KBM-7 (cell line): Measurements from ENCODE around the gene STAC3.

Experiments used
- DNase-seq: peaks from one replicate; pipeline ENCODE4 v3.0.0-alpha.2; 2015
- in situ Hi-C: fragments of 300-500 bp; cut with MboI; formaldehyde crosslinking; loops from 2 replicates; pipeline ENCODE4 v1.14.3; 2020; ENCODE audit warnings: low sequenced_read_pairs, low pct_unique_long_range_greater_than_20kb, mixed read lengths

Gene STAC3

GRCh38 chr12:57215668-57216013 lies 35.3 kb downstream of the STAC3 start:
- DNase-seq: no peak
- in situ Hi-C loops: no loop called here

- DNase-seq: no peak
- in situ Hi-C loops: no loop called here
These were observed 35.9 kb downstream of the STAC3 start for GRCh38 chr12:57215065-57215464.

GRCh38 chr12:57214398-57214781 lies 36.6 kb downstream of the STAC3 start:
- in situ Hi-C loops: no loop called here

GRCh38 chr12:57213763-57214397 lies 37.1 kb downstream of the STAC3 start:
- in situ Hi-C loops: no loop called here
- DNase-seq: no peak

More at GRCh38 chr12:57214398-57214781, 36.6 kb downstream of the STAC3 start:
- peak; percentile 85 for DNase-seq

GRCh38 chr12:57213058-57213715 lies 37.8 kb downstream of the STAC3 start:
- DNase-seq: peak; percentile 92
- in situ Hi-C loops: no loop called here

- in situ Hi-C loops: no loop called here
- no peak for DNase-seq
These were observed 38.3 kb downstream of the STAC3 start for GRCh38 chr12:57212701-57213057.

GRCh38 chr12:57211791-57212700 lies 38.9 kb downstream of the STAC3 start:
- in situ Hi-C loops: no loop called here
- no peak for DNase-seq

GRCh38 chr12:57210926-57211692 lies 39.9 kb downstream of the STAC3 start:
- in situ Hi-C loops: no loop called here
- no peak for DNase-seq

- in situ Hi-C loops: no loop called here
- no peak for DNase-seq
These were observed 40.5 kb downstream of the STAC3 start for GRCh38 chr12:57210461-57210860.

- DNase-seq: no peak
- in situ Hi-C loops: no loop called here
These were observed 41.1 kb downstream of the STAC3 start for GRCh38 chr12:57209916-57210315.

- DNase-seq: no peak
These were observed 42.2 kb downstream of the STAC3 start for GRCh38 chr12:57208631-57209282.

GRCh38 chr12:57207731-57208630 lies 43.0 kb downstream of the STAC3 start:
- DNase-seq: no peak
- in situ Hi-C loops: no loop called here

More at GRCh38 chr12:57208631-57209282, 42.2 kb downstream of the STAC3 start:
- in situ Hi-C loops: no loop called here

GRCh38 chr12:57205931-57206330 lies 45.1 kb downstream of the STAC3 start:
- in situ Hi-C loops: no loop called here
- no peak for DNase-seq

GRCh38 chr12:57205186-57205585 lies 45.8 kb downstream of the STAC3 start:
- in situ Hi-C loops: no loop called here

GRCh38 chr12:57204454-57204853 lies 46.5 kb downstream of the STAC3 start:
- no peak for DNase-seq
- in situ Hi-C loops: no loop called here

More at GRCh38 chr12:57205186-57205585, 45.8 kb downstream of the STAC3 start:
- DNase-seq: no peak

GRCh38 chr12:57203791-57204190 lies 47.2 kb downstream of the STAC3 start:
- in situ Hi-C loops: no loop called here
- no peak for DNase-seq

- in situ Hi-C loops: no loop called here
- DNase-seq: no peak
These were observed 47.8 kb downstream of the STAC3 start for GRCh38 chr12:57203201-57203600.

- no peak for DNase-seq
- in situ Hi-C loops: no loop called here
These were observed 48.7 kb downstream of the STAC3 start for GRCh38 chr12:57202321-57202720.
